Measurements from ENCODE around the gene EIF1.
"Not testable (repeated sequence)": the region's sequence is repeated elsewhere in the genome, so short reads cannot be mapped to it uniquely, and the experiment has no call there.

EIF1 gene

DNA sequence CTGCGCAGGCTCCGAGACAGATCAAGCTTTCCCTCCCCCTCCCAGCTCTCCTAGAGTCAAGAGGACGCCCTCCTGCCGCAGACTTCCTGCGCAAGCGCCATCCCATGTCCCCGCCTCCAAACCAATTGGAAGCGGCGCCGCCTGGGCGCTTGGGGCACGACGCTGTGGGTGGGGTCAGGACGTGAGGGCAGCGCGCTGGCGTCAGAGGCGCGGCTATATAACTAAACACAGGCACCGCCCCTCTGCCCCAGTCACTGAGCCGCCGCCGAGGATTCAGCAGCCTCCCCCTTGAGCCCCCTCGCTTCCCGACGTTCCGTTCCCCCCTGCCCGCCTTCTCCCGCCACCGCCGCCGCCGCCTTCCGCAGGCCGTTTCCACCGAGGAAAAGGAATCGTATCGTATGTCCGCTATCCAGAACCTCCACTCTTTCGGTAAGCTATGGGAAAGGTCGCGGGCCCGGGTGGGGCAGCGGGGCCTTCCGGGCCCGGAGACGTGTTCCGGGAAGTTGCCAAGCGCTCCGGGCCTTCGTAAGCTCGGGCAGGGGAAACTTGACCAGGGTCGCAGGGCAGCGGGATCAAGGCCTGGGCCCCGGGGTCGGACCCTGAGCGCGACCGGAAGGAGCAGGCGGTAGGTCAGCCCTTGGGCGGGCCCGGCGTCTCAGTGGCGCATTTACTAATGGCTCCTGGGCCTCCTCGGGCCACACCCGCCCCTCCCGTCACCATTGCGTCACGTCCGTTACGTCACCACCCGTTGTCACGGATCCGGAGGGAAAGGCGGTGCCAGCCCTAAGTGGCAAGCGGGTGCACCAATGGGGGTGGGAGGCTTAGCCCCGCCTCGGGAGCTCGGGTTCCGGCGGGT lies at the start of gene EIF1:
TSS of gene EIF1 (plus strand) at position 245 of the 856 bp plus-strand sequence. CDS start at position 399, 154 bp downstream.
- peak; percentile 99 to 100 for DNase-seq

DNA sequence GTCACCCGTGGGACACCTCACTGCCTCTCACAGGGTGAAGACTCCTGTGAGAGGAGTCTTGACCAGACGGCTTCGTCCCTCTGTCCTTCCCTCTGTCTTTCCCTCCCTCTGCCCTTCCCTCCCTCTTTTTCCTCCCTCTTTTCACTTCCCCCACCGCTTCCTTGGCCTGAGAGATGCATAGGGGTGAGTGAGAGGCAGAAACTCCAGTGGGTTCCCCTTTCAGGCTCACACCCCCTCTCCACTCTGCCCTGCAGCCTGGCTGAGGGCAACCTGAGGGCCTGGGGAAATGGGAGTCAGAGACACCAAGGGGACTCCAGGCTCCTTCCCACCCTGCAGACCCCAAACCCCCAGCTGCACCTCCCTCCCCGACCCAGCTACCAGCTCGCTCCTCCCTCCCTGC lies 49.7 kb upstream of the EIF1 start:
- DNase-seq: no peak

DNA sequence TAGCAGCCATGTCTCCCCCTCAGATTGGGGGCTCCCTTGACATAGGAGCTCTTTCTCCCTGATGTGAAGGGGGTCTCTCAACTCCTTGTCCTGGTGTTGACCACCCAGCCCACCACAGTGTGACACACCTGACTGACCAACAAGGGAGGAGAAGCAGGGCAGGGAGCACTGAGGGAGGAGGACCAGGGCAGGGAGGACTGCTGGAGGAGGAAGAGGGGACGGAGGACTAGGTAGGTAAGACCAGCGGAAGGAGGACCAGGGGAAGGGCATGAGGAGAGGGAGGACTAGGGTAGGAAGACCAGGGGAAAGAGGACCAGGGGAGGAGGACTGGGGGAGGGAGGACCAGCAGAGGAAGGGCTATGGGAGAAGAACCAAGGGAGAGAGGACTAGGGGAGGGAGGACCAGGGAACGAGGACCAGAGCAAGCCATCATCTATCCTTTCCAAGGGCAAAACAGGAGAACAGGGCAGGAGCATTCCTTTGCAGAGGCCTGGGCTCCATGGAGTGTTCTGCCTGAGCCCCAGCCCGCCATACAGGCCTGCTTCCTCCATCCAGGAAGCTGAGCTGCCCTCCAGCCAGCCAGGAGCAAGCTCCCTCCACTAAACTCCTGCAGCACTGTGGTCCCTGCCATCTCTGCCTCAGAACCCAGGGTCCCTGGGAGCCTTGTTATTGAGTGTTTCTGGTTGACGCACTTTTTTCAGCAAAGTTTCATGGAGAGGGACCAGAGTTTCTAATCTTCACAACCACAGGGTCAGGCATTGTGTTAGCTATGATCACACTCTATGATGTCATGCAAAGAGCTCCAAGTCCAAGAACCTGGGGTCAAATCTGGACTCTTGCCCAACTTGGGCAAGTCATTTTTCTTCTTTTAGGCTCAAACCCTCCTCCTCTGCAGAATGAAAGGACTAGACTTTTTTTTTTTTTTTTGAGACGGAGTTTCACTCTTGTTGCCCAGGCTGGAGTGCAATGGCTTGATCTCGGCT lies 48.9 kb upstream of the EIF1 start:
- no peak for DNase-seq

DNA sequence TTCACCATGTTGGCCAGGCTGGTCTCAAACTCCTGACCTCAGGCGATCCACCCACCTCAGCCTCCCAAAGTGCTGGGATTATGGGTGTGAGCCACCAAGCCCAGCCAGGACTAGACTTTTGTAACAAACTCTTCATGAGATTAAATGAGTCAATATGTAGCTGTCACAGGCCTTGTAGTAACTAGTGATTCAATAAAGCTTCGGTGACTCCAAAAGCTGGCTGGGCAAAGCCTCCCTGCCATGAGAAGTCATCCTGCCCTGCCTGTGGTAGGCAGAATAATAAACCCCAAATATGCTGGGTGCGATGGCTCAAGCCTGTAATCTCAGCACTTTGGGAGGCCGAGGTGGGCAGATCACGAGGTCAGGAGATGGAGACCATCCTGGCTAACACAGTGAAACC lies 48.1 kb upstream of the EIF1 start:
- not testable (repeated sequence) for DNase-seq

DNA sequence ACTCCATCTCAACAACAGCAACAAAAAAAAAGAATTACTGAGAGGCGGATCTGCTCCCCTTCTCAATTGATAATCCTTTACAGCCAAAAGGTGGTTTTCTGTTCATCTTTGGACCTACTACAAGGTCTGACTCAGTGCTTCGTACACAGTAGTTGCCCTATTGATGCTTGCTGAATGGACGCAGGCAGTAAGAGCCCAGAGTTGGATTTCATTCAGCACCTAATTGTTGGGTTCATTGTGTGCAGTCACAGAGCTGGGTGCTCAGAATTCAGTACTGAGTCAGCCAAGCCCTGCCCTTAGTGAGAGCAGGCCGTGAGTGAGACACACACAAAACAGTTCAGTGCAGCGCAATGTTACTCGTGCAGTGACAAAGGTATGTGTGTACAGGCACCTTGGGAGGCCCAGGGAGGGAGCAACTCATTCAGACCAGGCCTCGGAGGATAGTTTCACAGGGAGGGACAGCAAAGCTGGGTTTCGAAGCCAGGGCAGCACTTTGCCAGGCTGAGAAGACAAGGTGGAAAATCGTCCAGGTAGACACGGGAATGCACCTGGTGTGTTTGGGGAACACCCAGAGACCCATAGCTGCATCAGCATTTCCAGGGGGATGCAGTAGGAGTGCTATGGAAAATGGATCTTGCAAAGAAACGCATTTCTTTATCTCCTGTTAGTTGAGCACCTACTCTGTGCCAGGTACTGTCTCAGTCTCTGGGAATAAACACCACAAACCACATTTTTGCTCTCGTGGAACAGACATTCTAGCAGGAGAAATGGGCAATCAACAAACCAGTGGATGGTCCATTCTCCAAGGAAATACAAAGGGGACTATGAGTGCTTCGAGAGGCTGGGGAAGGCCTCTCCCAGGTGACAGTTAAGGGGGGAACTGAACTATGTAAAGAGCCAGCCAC lies 46.2 kb upstream of the EIF1 start:
- DNase-seq: no peak

DNA sequence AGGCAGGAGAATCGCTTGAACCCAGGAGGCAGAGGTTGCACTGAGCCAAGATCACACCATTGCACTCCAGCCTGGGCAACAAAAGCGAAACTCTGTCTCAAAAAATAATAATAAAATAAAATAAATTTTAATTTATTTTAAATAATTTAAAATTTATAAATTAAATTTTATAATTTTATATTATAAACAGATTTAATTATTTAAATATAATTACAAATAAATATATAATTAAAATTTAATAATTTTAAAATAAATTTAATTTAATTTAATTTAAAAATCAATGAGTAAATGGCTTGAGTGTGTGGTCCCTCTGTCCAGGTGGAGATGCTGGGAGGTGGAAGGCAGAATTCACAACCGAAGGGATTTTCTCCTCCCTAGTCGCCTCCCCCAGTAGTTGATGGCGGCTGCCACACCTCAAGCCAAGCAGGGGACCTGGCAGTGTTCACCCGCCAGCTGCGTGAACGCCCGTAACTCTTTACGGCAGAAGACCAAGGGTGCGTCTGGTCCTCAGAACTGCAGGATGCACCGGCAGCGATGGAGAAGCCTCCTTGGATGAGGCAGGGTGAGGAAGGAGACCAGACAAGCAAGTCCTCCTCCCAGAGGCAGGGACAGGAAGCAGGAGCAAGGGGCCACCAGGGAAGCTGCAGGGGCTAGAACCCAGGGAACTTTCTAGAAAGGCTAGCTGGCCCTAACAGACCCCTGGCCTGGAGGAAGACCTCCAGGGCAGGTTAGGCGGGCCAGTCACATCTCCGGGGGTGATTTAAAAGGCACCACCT lies 41.5 kb upstream of the EIF1 start:
- no peak for DNase-seq

DNA sequence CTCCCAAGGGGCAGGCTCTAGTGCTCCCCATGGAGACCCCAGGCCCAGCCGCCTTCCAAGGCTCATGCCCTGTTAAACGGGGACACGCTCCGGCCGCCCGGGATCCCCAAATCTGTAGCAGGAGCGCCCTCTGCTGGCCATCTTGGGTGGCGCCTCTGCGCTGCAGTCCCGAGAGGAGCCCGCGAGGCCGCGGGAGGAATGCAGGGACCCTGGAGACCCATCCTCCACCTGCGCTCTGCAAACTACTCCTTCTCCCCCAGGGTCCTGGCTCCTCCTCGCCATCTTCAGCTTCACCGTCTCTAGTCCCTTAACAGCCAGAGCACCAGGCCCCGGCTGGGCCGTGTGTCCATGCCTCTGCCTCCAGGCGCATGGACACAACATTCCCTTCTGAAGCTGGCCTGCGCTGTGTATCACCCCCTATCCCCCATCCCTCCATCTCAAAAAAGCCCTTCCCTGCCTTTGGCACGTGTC lies 40.7 kb upstream of the EIF1 start:
- peak; percentile 45 to 66 for DNase-seq

DNA sequence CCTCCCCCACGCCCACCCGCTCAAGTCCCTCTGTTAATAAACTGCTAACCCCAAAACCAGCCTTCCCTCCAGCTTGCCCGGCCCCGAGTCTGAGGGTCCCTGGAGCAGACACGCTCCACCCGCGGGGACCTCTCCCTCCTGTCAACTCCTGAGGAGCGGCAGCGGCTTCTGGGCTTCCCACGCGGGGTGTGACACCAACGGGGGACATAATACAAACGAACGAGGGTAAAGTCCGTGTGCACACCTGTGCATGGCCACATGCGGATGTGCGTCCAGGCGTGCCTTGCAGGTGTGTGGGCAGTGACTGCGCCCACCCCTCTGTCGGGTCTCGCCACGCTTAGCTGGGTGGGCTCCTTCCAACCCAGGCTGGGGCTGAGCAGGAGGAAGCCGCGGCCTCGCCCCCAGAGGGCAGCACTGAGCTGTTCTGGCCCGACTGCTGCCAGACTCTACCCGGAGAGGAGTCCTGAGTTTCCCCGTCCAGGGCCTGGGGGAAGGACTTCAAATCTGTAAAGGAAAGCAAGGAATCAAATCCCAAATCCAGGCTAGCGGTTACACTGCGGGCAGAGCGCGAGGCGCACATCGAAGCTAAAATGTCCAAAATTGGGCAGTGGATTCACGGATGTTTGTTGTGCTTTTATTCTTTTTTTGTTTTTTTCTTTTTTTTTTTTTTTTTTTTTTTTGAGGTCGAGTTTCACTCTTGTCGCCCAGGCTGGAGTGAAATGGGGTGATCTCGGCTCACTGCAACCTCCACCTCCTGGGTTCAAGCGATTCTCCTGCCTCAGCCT lies 40.1 kb upstream of the EIF1 start:
- peak; percentile 63 to 72 for DNase-seq

DNA sequence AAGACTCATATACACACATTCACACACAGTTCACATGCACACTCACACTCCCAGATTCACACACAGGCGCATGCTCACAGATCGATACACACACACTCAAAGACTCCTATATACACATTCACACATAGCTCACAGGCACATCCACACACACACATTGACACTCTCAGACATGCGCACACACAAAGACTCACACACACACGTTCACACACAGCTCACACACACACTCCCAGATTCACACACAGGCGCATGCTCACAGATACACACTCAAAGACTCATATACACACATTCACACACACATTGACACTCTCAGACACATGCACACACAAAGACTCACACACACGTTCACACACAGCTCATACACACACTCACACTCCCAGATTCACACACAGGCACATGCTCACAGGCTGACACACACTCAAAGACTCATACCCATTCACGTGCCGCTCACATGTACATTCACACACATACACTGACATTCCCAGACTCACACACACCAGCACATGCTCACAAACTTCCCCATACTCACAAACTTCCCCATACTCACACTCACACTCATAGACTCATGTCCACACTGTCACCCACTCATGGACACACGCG lies 38.7 kb upstream of the EIF1 start:
- DNase-seq: no peak

DNA sequence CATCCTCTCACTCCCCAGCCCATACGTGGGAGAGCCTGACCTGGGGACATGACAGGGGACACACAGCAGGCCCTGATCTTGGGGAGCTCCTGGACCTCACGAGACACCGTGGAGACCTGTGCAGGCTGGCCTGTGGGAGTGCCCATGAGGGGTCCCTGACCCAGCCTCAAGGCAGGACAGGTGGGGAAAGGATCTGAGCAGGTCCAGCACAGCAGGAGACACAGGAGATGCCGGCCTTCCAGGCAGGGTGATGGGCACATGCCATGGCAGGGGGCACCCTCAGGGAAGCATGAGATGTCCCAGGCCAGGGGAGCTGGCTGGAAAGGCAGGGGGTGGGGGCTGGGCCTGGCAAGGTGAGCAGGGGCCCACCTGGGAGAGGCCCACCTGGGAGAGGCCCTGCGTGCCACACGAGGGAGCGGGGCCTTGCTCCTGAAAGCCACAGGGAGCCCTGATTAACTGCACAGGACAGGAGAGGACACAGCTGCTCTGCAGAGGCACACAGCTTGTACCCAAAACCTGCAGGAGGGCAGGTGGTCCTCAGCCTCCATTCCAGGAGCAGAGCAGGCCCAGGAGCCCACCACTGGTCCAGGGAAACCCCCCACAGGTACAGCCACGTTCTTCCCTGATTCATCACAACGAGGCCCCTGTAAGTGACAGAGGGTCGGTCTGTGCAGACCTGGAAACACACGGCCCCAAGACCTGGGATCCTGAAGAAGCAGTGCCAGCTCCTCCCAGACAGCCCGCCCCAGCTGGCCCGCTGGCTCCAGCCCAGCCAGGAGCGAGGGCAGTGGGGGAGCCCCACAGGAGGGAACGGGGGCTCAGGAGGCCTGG lies 37.7 kb upstream of the EIF1 start:
- DNase-seq: no peak

DNA sequence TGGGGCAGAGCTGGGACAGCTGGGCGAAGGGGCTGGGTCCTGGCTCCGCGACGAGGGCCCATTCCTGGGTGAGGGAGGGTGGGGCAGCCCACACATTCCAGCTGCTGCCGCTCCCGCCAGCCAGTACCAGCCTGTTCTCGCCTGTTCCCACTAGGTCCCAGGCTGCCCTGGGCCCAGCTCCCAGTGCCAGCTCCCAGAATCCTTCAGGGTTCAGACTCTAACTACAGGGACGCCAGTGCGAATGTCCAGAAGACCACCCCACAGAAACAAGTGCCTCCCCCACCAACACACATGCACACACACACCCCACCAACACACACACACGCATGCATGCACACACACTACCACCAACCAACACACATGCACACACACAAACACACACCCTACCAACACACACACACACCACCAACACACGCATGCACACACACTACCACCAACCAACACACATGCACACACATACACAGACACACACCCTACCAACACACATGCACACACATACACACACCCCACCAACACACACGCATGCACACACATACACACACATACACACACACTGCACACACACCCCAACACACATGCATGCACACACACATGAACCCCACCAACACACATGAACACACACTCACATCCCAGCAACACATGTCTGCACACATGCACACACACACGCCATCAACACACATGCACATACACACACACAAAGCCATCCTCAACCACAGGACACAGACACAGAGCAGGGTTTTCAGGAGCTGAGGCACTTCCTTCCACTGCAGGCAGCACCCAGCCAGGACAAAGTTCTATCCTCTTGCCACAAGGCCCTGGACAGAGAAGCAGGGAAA lies 36.8 kb upstream of the EIF1 start:
- peak in 1 of 2 donors; percentile 14 for DNase-seq

DNA sequence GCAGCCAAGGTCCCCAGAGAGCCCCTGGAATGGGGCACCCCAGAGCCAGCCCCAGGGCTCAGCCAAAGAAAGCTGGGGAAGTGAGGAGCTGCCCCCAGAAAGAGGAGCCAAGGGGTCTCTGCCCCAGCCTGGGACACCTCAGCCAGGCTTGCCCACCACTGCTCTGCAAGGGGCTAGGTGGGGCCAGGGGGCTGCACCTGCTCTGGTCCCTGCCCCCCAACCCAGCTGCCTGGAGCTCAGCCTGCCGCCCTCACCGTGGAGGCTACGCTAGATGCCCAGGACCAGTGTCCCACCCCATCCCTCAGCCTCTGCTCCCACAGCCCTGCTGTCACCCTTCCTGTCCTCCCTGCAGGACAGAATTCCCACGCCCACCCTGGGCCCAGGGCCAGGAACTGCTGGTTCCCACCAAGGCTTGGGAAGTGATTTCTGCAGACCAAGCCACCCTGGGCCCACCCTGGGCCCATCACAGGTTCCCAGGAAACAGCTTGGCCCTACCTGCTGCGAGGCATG lies 36.2 kb upstream of the EIF1 start:
- DNase-seq: no peak

DNA sequence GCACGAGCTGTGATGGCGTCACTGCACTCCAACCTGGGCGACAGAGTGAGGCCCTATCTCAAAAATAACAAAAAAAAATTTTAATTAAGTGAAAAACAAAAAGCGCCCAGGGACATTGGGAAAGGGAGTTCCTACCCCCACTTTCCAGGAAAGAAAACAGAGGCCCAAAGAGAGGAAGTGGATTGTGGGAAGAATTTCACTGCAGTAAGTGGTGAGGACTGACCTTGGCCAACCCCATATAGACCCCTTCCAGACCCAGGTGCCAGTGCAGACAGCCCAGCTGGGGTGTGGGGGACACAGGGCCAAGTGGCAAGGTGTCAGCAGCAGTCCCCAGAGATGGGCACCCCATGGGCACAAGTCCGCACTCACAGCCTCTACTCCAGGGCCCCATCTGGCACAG lies 35.3 kb upstream of the EIF1 start:
- DNase-seq: no peak

DNA sequence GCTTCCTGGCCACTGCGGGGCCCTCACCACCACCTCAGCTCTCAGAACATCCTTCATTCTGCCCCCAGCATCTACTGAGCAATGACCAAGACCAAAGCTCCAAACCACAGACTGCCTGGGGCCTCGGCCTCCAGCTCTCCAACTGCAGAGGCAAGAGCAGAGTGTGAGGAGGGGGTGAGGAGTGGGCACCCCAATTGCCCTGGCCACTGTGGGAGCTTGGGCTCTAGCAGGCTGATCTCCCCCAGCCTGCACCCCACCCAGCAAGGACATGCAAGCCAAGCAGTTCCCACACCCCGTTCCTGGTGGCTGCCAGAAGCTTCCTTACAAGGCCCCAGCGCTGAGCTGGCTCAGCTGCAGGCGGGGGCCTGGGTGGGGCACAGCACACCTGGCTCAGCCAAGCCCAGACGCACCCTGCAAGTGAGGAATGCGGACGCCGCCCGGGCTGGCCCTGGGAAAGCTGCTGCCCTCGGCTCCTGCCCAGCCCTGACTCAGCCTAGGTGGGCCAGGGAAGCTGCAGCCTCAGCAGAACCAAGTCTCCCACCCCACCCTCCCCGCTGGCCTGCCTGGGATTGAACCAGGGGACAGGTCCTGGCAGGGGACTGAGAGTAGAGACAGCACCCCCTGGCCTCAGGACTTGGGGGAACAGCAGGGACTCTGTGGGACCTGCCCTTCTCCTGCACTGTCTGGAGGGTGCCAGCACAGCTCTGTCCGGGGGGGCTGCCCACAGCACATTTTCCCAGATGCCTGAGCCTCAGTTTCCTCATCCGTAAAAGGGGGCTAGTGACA lies 34.6 kb upstream of the EIF1 start:
- no peak for DNase-seq

DNA sequence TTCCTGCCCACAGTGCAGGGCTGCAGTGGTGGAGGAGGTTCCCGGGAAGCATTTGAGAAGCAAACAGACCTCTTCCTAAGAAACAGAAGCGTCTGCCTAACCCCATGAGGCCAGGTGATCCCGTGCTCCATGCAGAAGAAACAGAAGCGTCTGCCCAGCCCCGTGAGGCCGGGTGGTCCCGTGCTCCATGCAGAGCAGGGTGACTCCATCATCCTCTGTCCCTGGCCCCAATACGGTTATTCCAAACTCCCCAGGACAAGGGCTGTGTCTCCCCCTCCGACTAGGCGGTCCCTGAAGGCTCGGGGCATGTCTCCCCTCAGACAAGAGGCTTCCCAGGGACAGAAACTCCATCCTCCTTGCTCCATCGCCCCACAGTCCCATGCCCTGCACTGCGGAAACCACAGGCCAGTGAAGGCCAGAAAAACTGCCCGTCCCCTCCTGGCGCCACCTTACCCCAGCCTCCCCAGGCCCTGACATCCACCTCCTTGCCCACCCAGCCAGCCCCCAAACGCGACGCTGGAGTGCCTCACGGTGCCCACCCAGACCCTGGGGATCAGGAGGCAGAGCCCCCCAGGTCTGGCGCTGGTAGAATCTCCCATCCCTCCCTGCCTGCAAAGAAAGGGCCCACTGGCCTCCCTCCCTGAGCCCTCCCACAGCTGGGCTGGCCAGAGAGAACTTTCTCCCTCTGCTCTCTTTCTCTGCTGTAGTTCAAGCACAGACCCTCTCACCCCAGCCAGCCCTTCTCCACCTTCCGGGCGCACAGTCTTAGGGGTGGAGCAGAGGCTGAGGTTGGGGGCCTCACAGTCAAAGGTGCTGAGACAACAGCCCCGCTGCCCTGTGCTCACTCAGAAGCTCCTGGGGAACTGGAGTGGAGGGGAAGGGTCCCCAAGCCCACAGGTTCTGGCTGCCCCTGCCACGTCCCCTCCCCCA lies 33.7 kb upstream of the EIF1 start:
- no peak for DNase-seq

DNA sequence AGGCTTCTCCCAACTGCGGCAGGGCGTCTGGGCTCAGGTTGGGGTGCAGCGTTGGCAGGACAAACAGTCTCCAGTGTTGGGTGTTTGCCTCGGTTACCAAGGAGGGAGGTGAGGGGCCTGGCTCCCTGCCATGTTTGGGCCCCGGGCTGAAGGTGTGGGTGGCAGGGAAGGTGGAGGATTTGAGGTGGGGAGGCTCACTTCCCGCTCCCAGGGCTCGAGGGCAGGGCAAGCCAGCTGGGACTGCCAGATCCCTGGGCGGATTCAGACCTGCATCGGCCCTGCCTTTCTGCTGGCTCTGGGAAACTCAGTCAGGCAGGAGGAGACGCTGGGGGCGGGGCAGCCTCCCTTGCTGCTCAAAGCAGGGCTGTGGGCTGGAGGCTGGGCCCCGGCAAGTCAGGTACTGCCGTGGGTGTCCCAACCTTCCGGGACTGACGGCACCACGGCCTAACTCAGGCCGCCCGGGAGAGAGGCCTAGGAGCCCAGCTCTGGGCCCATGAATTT lies 33.0 kb upstream of the EIF1 start:
- DNase-seq: no peak

All from hippocampal formation (tissue), 2 donors.